Measurements from ENCODE around the gene C4B.
"Not testable (repeated sequence)": the region's sequence is repeated elsewhere in the genome, so short reads cannot be mapped to it uniquely, and the experiment has no call there.

- TF ChIP-seq CTCF, POLR2A, POLR2AphosphoS5 (IDR thresholded peaks at IDR 0.05): not testable (repeated sequence)
These were observed 7.5 kb downstream of the C4B start for GRCh38 chr6:32022100-32022499.

Measured in prostate gland (tissue), 2 donors.